T-cell (primary cell): ENCODE measurements around the gene TJP2. TPM values are rescaled to one million over a fixed set of nuclear protein-coding genes. Genes with fewer than 3 reads are reported as not detected.

Experiments used
- ATAC-seq, 4 experiments: fragments of 200-7000 bp in 3 of 4; fragments of 150-1000 bp in 1 of 4; cut with Tn5 transposase; replicated peaks in 1 of 4; 1 replicate in 3 of 4; 2 replicates in 1 of 4; pipeline ENCODE4 v1.10.0; 2021; ENCODE audit warnings: moderate library complexity in 3 of 4, mild to moderate bottlenecking in 2 of 4, moderate number of reproducible peaks in 1 of 4
- CTCF ChIA-PET, 2 donors: fragments of 300-600 bp; sonication (Branson Sonifier 250); formaldehyde crosslinking; loops; one replicate each; lab custom pipeline; 2022; ENCODE audit warnings: antibody characterized with exemption in 2 of 2; lab: Charles Lee
- POLR2A ChIA-PET, 2 donors: fragments of 300-600 bp; sonication (Branson Sonifier 250); formaldehyde crosslinking; loops; one replicate each; lab custom pipeline; 2022; ENCODE audit warnings: antibody characterized with exemption in 2 of 2; lab: Charles Lee
- DNase-seq, 35 experiments: peaks; one replicate each; pipeline versions ENCODE4 v3.0.0 to v3.0.0-alpha.2; 2013 to 2023
- H3K27ac ChIP-seq: one replicate; pipeline ENCODE4 v1.5.1; 2013; ENCODE audit warnings: low read length
- H3K27me3 ChIP-seq, 2 experiments: replicated peaks in 1 of 2; 1 replicate in 1 of 2; 2 replicates in 1 of 2; pipeline versions ENCODE4 v1.6.1 to v1.7.0; 2013; ENCODE audit warnings: low read length in 1 of 2, mixed read lengths in 1 of 2; ENCODE audit not compliant: control insufficient read depth in 2 of 2, insufficient read depth in 2 of 2; ENCODE audit errors: extremely low read depth in 1 of 2
- H3K36me3 ChIP-seq, 2 donors: 1 replicate in 1 of 2; 2 replicates in 1 of 2; pipeline versions ENCODE4 v1.6.1 to v1.7.0; 2013; ENCODE audit warnings: low read length in 1 of 2; ENCODE audit not compliant: control insufficient read depth in 2 of 2, insufficient read depth in 1 of 2; ENCODE audit errors: extremely low read depth in 1 of 2
- H3K4me1 ChIP-seq, 2 experiments: 1 replicate in 1 of 2; 2 replicates in 1 of 2; pipeline versions ENCODE4 v1.6.1 to v1.7.0; 2013; ENCODE audit warnings: low read length in 2 of 2, mixed read lengths in 1 of 2; ENCODE audit not compliant: insufficient read depth in 2 of 2, control insufficient read depth in 1 of 2; ENCODE audit errors: extremely low read depth in 1 of 2
- H3K4me3 ChIP-seq, 2 donors: 1 replicate in 1 of 2; 2 replicates in 1 of 2; pipeline versions ENCODE4 v1.5.1 to v1.7.0; 2013; ENCODE audit warnings: mild to moderate bottlenecking in 2 of 2, low read length in 1 of 2, moderate library complexity in 1 of 2; ENCODE audit not compliant: control insufficient read depth in 1 of 2; ENCODE audit errors: extremely low read depth in 1 of 2
- H3K9me3 ChIP-seq: 2 replicates; pipeline ENCODE4 v1.7.0; 2013
- H3K27ac Mint-ChIP-seq, 2 donors: one replicate each; pipeline ENCODE4 v1.8.0; 2020 to 2021; ENCODE audit warnings: mild to moderate bottlenecking in 2 of 2, mixed read lengths in 2 of 2
- H3K27me3 Mint-ChIP-seq, 2 donors: one replicate each; pipeline ENCODE4 v1.8.0; 2021 to 2022; ENCODE audit warnings: mixed read lengths in 2 of 2
- H3K36me3 Mint-ChIP-seq: one replicate; pipeline ENCODE4 v1.8.0; 2021; ENCODE audit warnings: mixed read lengths
- H3K4me1 Mint-ChIP-seq, 3 donors: one replicate each; pipeline ENCODE4 v1.8.0; 2020 to 2022; ENCODE audit warnings: mixed read lengths in 3 of 3, mild to moderate bottlenecking in 1 of 3
- H3K4me3 Mint-ChIP-seq, 3 donors: one replicate each; pipeline ENCODE4 v1.8.0; 2020 to 2022; ENCODE audit warnings: mild to moderate bottlenecking in 3 of 3, mixed read lengths in 3 of 3, moderate library complexity in 3 of 3
- H3K9me3 Mint-ChIP-seq, 3 donors: one replicate each; pipeline ENCODE4 v1.8.0; 2020 to 2022; ENCODE audit warnings: mixed read lengths in 3 of 3
- WGBS: methylation state at CpG from one replicate; pipeline ENCODE4 v1.1.5; 2013; ENCODE audit warnings: missing lambda C conversion rate; ENCODE audit not compliant: insufficient coverage; 5-methylcytosine and 5-hydroxymethylcytosine counted together
- total RNA-seq, 35 experiments: library from RNA in 6 of 35; stranded (reverse) in 6 of 35; fragments of 120-200 nt in 1 of 35; gene quantifications; one replicate each; pipeline versions ENCODE4 v1.2.1 to v1.2.4 and lab custom pipeline; 2013 to 2026

TJP2 gene
- total RNA-seq, 5 donors from 2014 or later (not counting 1 experiment from before 2014, with no cell fraction given) = 6.4 to 10.4 (median 6.6) TPM

DNA sequence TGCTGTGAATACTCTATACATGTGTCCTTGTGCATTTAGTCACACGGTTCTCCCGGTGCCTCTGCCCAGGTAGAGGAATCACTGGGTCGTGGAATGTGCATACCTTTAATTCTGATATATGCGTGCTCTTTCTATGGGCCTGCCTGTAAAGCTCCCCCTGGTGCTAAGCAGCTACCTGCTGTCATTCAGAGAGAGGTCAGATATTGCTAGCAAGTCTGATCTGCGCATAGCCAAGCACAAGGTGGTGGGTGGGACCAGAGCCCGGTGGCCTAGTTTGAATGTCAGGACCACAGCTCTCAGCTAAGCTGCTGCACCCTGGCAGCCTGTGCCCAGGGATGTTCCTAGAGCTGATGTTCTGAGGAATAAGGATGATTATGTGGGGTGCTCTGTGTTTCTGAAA lies 33.4 kb downstream of the TJP2 start:
- Mint-ChIP-seq H3K9me3 (no peaks in the 10 kb centered on the region), H3K27ac (no peak overlapping the region), H3K27me3 (no peaks in the 10 kb centered on the region), H3K4me1 (no peaks in the 10 kb centered on the region), H3K4me3 (no peak overlapping the region), H3K36me3 (no peaks in the 10 kb centered on the region)
- Histone ChIP-seq H3K27ac (no peak overlapping the region), H3K4me3 (no peak overlapping the region), H3K9me3 (no peaks in the 10 kb centered on the region), H3K27me3 (no peaks in the 10 kb centered on the region), H3K36me3 (no peaks in the 10 kb centered on the region), H3K4me1 (no peaks in the 10 kb centered on the region)
- CTCF ChIA-PET = interaction anchor here in 1 of 2 donors (1.0 kb wide), 1 partner anchor 14 kb away, joined by 4 read pairs; no protein-coding TSS in a partner anchor
- 93% methylated on average over 6 of the region's 6 CpGs for WGBS
- POLR2A ChIA-PET = interaction anchor here in 1 of 2 donors (0.6 kb wide), 1 partner anchor 25 kb away, joined by 6 read pairs; no protein-coding TSS in a partner anchor
- DNase-seq (no peak), ATAC-seq (no peak)

DNA sequence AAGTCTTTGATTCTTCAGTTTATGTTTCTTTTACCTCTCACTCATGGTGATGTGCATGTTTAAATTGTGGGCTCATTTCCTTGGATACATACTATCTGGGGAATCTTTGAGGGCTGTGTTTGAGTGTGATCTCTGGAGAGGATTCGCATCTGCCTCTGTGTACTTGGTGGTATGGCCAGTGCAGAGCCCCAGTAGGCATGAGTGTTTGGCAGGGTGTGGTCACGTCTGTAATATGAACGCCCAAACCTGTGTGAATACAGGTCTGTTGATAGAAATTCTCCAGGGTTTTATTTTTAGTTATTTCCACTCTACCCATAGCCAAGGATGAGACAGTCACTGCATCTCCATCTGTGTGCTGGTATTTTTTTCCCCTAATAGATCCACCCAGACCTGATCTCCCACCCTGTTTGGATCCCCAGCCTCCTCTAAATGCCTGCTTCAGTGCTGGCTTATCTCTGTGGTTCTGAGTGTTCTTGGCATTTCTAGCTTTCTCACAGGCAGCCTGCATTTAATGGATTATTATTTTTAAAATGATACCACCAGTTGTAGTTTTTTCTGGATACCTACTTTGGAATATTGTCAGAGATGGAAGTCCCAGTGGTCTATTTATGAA lies 37.5 kb downstream of the TJP2 start:
- no peaks in the 10 kb centered on the region for H3K27me3 Mint-ChIP-seq
- H3K27ac ChIP-seq = no peak overlapping the region
- H3K4me3 Mint-ChIP-seq = no peak overlapping the region
- POLR2A ChIA-PET = no interaction called here
- no peak overlapping the region for H3K4me3 ChIP-seq
- no peaks in the 10 kb centered on the region for H3K9me3 ChIP-seq
- H3K9me3 Mint-ChIP-seq = no peaks in the 10 kb centered on the region
- DNase-seq (no peak), ATAC-seq (no peak)
- H3K27me3 ChIP-seq = no peaks in the 10 kb centered on the region
- no peaks in the 10 kb centered on the region for H3K4me1 Mint-ChIP-seq
- no peak overlapping the region for H3K27ac Mint-ChIP-seq
- H3K36me3 ChIP-seq = no peaks in the 10 kb centered on the region
- CTCF ChIA-PET = no interaction called here
- no peaks in the 10 kb centered on the region for H3K4me1 ChIP-seq
- no peaks in the 10 kb centered on the region for H3K36me3 Mint-ChIP-seq
- no CpG with 5 or more reads among the region's 3 CpGs for WGBS

- no CpG with 5 or more reads among the region's 5 CpGs for WGBS
- no peak overlapping the region for H3K4me3 Mint-ChIP-seq
- POLR2A ChIA-PET = no interaction called here
Measured at GRCh38 chr9:69213647-69214046, 39.6 kb downstream of the TJP2 start.

GRCh38 chr9:69214939-69215338 lies 40.9 kb downstream of the TJP2 start:
- Histone ChIP-seq H3K4me3 (no peak overlapping the region), H3K27ac (no peak overlapping the region), H3K4me1 (no peaks in the 10 kb centered on the region), H3K27me3 (no peaks in the 10 kb centered on the region), H3K9me3 (no peaks in the 10 kb centered on the region), H3K36me3 (no peaks in the 10 kb centered on the region)
- H3K4me3 Mint-ChIP-seq = no peak overlapping the region
- WGBS = 100% methylated on average over 2 of the region's 4 CpGs
- ATAC-seq (no peak), DNase-seq (no peak)
- ChIA-PET CTCF (no interaction called here), POLR2A (interaction anchor here in 1 of 2 donors (0.7 kb wide), 1 partner anchor 399 kb away, joined by 3 read pairs; no protein-coding TSS in a partner anchor)
- H3K9me3 Mint-ChIP-seq = no peaks in the 10 kb centered on the region
- no peaks in the 10 kb centered on the region for H3K4me1 Mint-ChIP-seq
- no peak overlapping the region for H3K27ac Mint-ChIP-seq
- H3K36me3 Mint-ChIP-seq = peaks cover 8% of the 10 kb centered on the region
- no peaks in the 10 kb centered on the region for H3K27me3 Mint-ChIP-seq

More at GRCh38 chr9:69213647-69214046, 39.6 kb downstream of the TJP2 start:
- Histone ChIP-seq H3K4me3 (no peak overlapping the region), H3K9me3 (no peaks in the 10 kb centered on the region), H3K4me1 (no peaks in the 10 kb centered on the region), H3K27me3 (no peaks in the 10 kb centered on the region), H3K27ac (no peak overlapping the region), H3K36me3 (no peaks in the 10 kb centered on the region)
- Mint-ChIP-seq H3K27me3 (no peaks in the 10 kb centered on the region), H3K36me3 (peaks cover 7% of the 10 kb centered on the region), H3K27ac (no peak overlapping the region), H3K9me3 (no peaks in the 10 kb centered on the region), H3K4me1 (no peaks in the 10 kb centered on the region)
- DNase-seq = no peak
- ATAC-seq = no peak
- CTCF ChIA-PET = no interaction called here

GRCh38 chr9:69215774-69216485 lies 41.9 kb downstream of the TJP2 start:
- Mint-ChIP-seq H3K4me1 (no peaks in the 10 kb centered on the region), H3K36me3 (peaks cover 12% of the 10 kb centered on the region), H3K4me3 (no peak overlapping the region), H3K27ac (no peak overlapping the region), H3K27me3 (no peaks in the 10 kb centered on the region), H3K9me3 (no peaks in the 10 kb centered on the region)
- Histone ChIP-seq H3K4me3 (no peak overlapping the region), H3K27me3 (no peaks in the 10 kb centered on the region), H3K27ac (no peak overlapping the region), H3K36me3 (no peaks in the 10 kb centered on the region), H3K9me3 (no peaks in the 10 kb centered on the region), H3K4me1 (no peaks in the 10 kb centered on the region)
- ATAC-seq = no peak
- no peak for DNase-seq
- POLR2A ChIA-PET = no interaction called here
- CTCF ChIA-PET = interaction anchor here in 1 of 2 donors (0.6 kb wide), 1 partner anchor 29 kb away, joined by 4 read pairs; no protein-coding TSS in a partner anchor
- WGBS = 100% methylated on average over 1 of the region's 9 CpGs

DNA sequence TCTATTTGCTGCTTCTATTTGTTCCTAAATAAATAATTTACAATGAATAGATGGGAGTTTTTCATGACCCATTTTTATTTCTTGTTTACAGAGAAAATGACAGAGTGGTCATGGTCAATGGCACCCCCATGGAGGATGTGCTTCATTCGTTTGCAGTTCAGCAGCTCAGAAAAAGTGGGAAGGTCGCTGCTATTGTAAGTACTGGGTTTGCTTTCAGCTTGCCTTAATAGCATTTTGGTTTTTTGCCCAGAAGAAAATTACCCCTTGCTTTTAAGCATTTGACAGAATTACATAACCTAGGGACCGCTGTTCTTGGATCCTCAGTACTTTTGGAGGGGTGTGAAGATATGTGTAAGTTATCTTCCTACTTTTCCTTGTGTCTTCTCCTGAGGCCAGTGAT lies 44.1 kb downstream of the TJP2 start:
- no peak overlapping the region for H3K4me3 Mint-ChIP-seq
- 100% methylated on average over 2 of the region's 3 CpGs for WGBS
- peaks cover 12% of the 10 kb centered on the region for H3K36me3 Mint-ChIP-seq
- Histone ChIP-seq H3K4me3 (no peak overlapping the region), H3K27ac (no peak overlapping the region), H3K4me1 (no peaks in the 10 kb centered on the region), H3K27me3 (no peaks in the 10 kb centered on the region), H3K9me3 (no peaks in the 10 kb centered on the region), H3K36me3 (peaks cover 0 to 3% of the 10 kb centered on the region in 2 donors)
- no peak overlapping the region for H3K27ac Mint-ChIP-seq
- no peak for DNase-seq
- no peaks in the 10 kb centered on the region for H3K27me3 Mint-ChIP-seq
- POLR2A ChIA-PET = no interaction called here
- H3K9me3 Mint-ChIP-seq = no peaks in the 10 kb centered on the region
- ATAC-seq = no peak
- CTCF ChIA-PET = no interaction called here
- H3K4me1 Mint-ChIP-seq = no peaks in the 10 kb centered on the region
